Large intestine (tissue), 3 donors: Measurements from ENCODE around the gene PSORS1C2. TPM values are rescaled to one million over a fixed set of nuclear protein-coding genes. Genes with fewer than 3 reads are reported as not detected.
"Not testable (repeated sequence)": the region's sequence is repeated elsewhere in the genome, so short reads cannot be mapped to it uniquely, and the experiment has no call there.

Source experiments
- DNase-seq, 2 donors: peaks; one replicate each; pipeline versions ENCODE4 v3.0.0 to v3.0.0-alpha.2; 2013
- H3K27ac ChIP-seq: one replicate; pipeline ENCODE4 v1.5.1; 2013; ENCODE audit warnings: low read length
- H3K27me3 ChIP-seq: 2 replicates; pipeline ENCODE4 v1.6.1; 2013; ENCODE audit warnings: low read length; ENCODE audit not compliant: control insufficient read depth, insufficient read depth
- H3K36me3 ChIP-seq: 2 replicates; pipeline ENCODE4 v1.6.1; 2013; ENCODE audit warnings: low read length; ENCODE audit not compliant: control insufficient read depth, insufficient read depth
- H3K4me1 ChIP-seq: one replicate; pipeline ENCODE4 v1.6.1; 2013; ENCODE audit warnings: low read length; ENCODE audit not compliant: control insufficient read depth, insufficient read depth
- H3K4me3 ChIP-seq: one replicate; pipeline ENCODE4 v1.5.1; 2013; ENCODE audit warnings: low read length
- H3K9me3 ChIP-seq: one replicate; pipeline ENCODE4 v1.6.1; 2013; ENCODE audit warnings: mild to moderate bottlenecking, low read depth, low read length, moderate library complexity; ENCODE audit not compliant: control insufficient read depth
- WGBS: methylation state at CpG from one replicate; pipeline ENCODE4 v1.1.5; 2013; ENCODE audit warnings: low lambda C conversion rate; ENCODE audit not compliant: insufficient coverage; 5-methylcytosine and 5-hydroxymethylcytosine counted together
- polyA plus RNA-seq: library from polyadenylated mRNA; unstranded; fragments of 120-200 nt; gene quantifications from one replicate; pipeline ENCODE4 v1.2.1, GENCODE V29; 2013

Gene PSORS1C2
- polyA plus RNA-seq, 1 donor = 0.04 TPM

DNA sequence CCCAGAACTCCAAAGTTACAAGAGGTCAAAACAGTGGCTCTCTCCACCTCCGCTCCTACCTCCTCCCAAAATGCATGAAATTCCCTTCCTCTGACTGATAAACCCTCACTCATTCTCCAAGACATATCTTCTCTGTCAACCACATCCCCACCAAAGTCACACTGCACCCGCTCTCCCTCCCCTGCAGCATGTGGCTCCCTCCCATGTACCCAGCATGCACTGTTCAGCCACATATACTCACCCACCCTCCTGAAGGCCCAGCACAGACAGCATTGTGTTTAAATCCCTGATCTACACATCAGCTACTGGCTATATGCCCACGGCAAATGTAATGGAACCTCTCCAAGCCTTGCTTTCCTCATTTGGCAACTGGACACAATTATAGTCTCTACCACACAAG, 37.1 kb upstream of the PSORS1C2 start:
- H3K4me3 ChIP-seq = no peak overlapping the region
- no peaks in the 10 kb centered on the region for H3K27me3 ChIP-seq
- no peaks in the 10 kb centered on the region for H3K4me1 ChIP-seq
- no peaks in the 10 kb centered on the region for H3K36me3 ChIP-seq
- WGBS = no CpG with 5 or more reads among the region's 3 CpGs
- no peak overlapping the region for H3K27ac ChIP-seq
- H3K9me3 ChIP-seq = no peaks in the 10 kb centered on the region
- no peak for DNase-seq

DNA sequence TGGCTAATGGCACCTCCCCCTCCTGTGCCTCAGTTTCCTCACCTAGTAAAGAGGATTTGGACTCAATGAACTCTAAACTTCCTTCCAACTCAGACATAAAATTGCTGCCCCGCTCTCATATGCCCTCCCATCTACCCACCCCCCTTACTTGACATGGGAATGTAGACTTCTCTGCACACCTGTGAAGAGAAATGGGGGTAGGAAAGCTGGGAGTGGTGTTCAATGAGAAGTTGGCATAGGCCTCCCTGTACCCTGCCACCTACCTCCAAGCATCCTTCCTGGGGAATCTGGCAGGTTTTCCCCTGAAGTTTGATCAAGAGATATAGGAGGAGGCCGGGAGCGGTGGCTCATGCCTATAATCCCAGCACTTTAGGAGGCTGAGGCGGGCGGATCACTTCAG, 35.5 kb upstream of the PSORS1C2 start:
- Histone ChIP-seq H3K4me3 (no peak overlapping the region), H3K36me3 (no peaks in the 10 kb centered on the region), H3K4me1 (no peaks in the 10 kb centered on the region), H3K27ac (no peak overlapping the region), H3K27me3 (no peaks in the 10 kb centered on the region), H3K9me3 (no peaks in the 10 kb centered on the region)
- no CpG with 5 or more reads among the region's 5 CpGs for WGBS
- no peak for DNase-seq

GRCh38 chr6:31173406-31173805, 34.5 kb upstream of the PSORS1C2 start:
- WGBS = no CpG with 5 or more reads among the region's 3 CpGs
- H3K4me1 ChIP-seq = no peaks in the 10 kb centered on the region
- no peak overlapping the region for H3K27ac ChIP-seq

DNA sequence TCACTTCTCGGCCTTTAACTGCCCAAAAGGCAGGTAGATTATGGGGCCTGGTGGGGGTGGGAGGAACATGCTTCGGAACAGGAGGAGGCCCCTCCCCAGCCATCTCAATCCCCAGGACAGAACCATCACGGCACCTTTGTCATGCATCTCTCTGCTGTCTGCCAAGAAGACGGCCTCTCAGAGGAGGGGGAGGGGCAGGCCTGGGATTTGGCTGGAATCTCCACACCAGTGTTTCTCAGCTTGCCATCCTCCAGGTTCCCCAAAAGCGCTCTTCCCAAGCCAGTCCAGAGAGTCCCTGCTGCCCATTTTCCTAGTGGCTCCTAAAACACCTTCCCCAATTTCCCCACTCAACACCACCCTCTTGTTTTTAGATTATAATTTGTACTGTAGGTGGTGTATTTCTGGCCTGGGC, 34.1 kb upstream of the PSORS1C2 start:
- WGBS = no CpG with 5 or more reads among the region's 5 CpGs

More at GRCh38 chr6:31173406-31173805, 34.5 kb upstream of the PSORS1C2 start:
- DNase-seq = no peak
- Histone ChIP-seq H3K4me3 (no peak overlapping the region), H3K9me3 (no peaks in the 10 kb centered on the region), H3K27me3 (no peaks in the 10 kb centered on the region), H3K36me3 (no peaks in the 10 kb centered on the region)

DNA sequence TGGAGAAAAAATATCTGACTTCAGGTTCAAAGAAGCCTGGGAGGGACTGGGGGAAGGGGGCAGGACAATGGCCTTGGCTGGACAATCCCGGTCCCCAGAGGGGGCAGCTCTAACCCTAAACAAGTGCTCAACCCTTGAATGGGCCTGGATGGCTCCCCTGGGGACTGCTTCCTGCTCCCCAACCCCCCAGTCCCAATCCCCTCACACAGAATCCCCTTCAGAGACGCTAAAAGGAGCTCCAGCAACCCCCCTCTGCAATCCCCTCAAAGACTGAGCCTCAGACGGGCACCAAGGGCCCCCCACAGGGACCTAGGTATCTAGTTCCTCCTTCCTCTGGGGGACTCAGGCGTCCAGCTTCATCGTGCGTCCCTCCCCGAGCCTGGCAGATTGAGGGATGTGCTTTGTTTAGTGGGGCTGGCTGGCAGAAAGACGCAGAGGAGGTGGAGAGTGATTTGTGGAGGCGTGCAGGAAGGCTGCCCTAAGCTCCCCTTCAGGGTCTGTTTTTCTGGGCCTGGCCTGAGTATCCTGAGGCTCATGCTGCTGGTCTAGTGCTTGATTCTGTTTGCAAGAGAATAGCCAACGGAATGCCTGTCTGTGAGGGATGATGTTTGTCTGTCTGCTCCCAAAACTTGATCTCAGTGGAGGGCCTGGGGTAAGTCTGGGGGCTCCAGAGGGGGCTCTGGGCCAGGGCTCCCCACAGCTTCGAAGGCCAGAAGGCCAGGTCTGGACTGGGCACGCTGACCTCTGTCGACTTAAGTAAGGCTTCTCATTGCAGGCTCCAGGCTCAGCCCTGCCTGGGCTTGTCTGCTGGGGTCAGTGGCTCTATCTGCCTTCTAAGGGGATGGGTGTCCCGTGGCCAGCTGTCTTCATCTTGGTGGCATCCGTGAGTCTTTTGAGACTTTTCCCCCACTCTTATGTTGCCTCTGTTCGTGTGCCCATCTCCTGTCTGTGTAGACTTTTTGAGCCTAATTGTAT, 33.4 kb upstream of the PSORS1C2 start:
- H3K9me3 ChIP-seq = no peaks in the 10 kb centered on the region
- DNase-seq = no peak
- no peaks in the 10 kb centered on the region for H3K27me3 ChIP-seq
- no peak overlapping the region for H3K4me3 ChIP-seq
- no peaks in the 10 kb centered on the region for H3K4me1 ChIP-seq
- H3K36me3 ChIP-seq = no peaks in the 10 kb centered on the region
- WGBS = no CpG with 5 or more reads among the region's 16 CpGs
- no peak overlapping the region for H3K27ac ChIP-seq

More for the DNA sequence above, 34.1 kb upstream of the PSORS1C2 start:
- no peaks in the 10 kb centered on the region for H3K4me1 ChIP-seq
- H3K4me3 ChIP-seq = no peak overlapping the region
- H3K36me3 ChIP-seq = no peaks in the 10 kb centered on the region
- H3K27me3 ChIP-seq = no peaks in the 10 kb centered on the region
- H3K27ac ChIP-seq = no peak overlapping the region
- no peaks in the 10 kb centered on the region for H3K9me3 ChIP-seq
- no peak for DNase-seq

GRCh38 chr6:31170987-31171671, 32.3 kb upstream of the PSORS1C2 start:
- no peaks in the 10 kb centered on the region for H3K4me1 ChIP-seq
- no peak for DNase-seq
- no CpG with 5 or more reads among the region's 10 CpGs for WGBS
- no peaks in the 10 kb centered on the region for H3K36me3 ChIP-seq
- no peaks in the 10 kb centered on the region for H3K27me3 ChIP-seq
- no peaks in the 10 kb centered on the region for H3K9me3 ChIP-seq
- H3K27ac ChIP-seq = no peak overlapping the region
- no peak overlapping the region for H3K4me3 ChIP-seq

- Histone ChIP-seq H3K36me3 (no peaks in the 10 kb centered on the region), H3K27me3 (no peaks in the 10 kb centered on the region), H3K4me1 (no peaks in the 10 kb centered on the region), H3K27ac (no peak within 1 kb of the TSS), H3K4me3 (no peak within 1 kb of the TSS), H3K9me3 (no peaks in the 10 kb centered on the region)
- no peak for DNase-seq
- no CpG with 5 or more reads among the region's 9 CpGs for WGBS
Measured at GRCh38 chr6:31170600-31170881, 31.7 kb upstream of the PSORS1C2 start, which contains the start of gene POU5F1. POU5F1 (minus strand) TSS chr6:31170682; CDS start chr6:31170620, 62 bp downstream.

GRCh38 chr6:31169858-31170599, 31.2 kb upstream of the PSORS1C2 start:
- not testable (repeated sequence) for H3K4me1 ChIP-seq, H3K4me3 ChIP-seq, H3K9me3 ChIP-seq, H3K36me3 ChIP-seq, H3K27me3 ChIP-seq, DNase-seq, H3K27ac ChIP-seq
- WGBS = no CpG with 5 or more reads among the region's 23 CpGs

- no peaks in the 10 kb centered on the region for H3K9me3 ChIP-seq
- WGBS = no CpG with 5 or more reads among the region's 10 CpGs
- H3K4me1 ChIP-seq = no peaks in the 10 kb centered on the region
- H3K4me3 ChIP-seq = no peak overlapping the region
- H3K36me3 ChIP-seq = no peaks in the 10 kb centered on the region
- H3K27me3 ChIP-seq = no peaks in the 10 kb centered on the region
- no peak overlapping the region for H3K27ac ChIP-seq
- no peak for DNase-seq
Measured at GRCh38 chr6:31169123-31169857, 30.4 kb upstream of the PSORS1C2 start.

DNA sequence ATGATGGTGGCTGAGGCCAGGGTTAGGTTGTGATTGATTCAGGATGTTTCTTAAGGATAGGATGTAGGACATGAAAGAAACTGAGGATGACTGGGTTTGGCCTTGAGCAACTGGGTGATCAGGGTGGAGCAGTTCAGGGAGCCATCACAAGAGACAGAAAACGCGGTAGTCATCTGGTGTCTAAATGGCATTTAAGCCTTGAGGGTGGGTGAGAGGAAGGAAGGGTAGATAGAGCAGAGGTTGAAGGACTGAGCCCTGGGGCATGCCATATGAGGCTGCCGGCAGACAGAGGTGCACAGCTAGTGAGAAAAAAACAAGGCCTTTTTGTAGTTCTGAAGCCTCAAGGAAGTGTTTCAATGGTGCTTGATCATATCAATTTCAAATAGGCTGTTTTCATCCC, 29.7 kb upstream of the PSORS1C2 start:
- no peaks in the 10 kb centered on the region for H3K36me3 ChIP-seq
- H3K27ac ChIP-seq = no peak overlapping the region
- no peaks in the 10 kb centered on the region for H3K9me3 ChIP-seq
- WGBS = no CpG with 5 or more reads among the region's 3 CpGs
- H3K4me1 ChIP-seq = no peaks in the 10 kb centered on the region
- no peak for DNase-seq
- H3K27me3 ChIP-seq = no peaks in the 10 kb centered on the region
- no peak overlapping the region for H3K4me3 ChIP-seq
